AG04449 (cell line): ENCODE measurements around the gene BRSK2.

Experiments
- CTCF ChIA-PET: fragments of 350-600 bp; formaldehyde crosslinking; extraction: SDS; loops from one replicate; lab custom pipeline; 2021; ENCODE audit warnings: antibody characterized with exemption; lab: Yijun Ruan, JAX
- POLR2A ChIA-PET: fragments of 400-600, 350-600 bp; formaldehyde crosslinking; extraction: SDS; loops from one replicate; lab custom pipeline; 2020; ENCODE audit warnings: antibody characterized with exemption, inconsistent platforms; lab: Yijun Ruan, JAX
- DNase-seq: peaks from one replicate; pipeline ENCODE4 v3.0.0-alpha.2; 2010; ENCODE audit warnings: low read depth, low spot score
- H3K4me3 ChIP-seq: 2 replicates; pipeline ENCODE4 v1.5.1; 2011; ENCODE audit warnings: low read depth, mild to moderate bottlenecking, control low read depth, low read length
- TF ChIP-seq, protein P1 (sequence below): IDR thresholded peaks from one replicate; pipeline ENCODE4 v1.5.1; 2011; ENCODE audit warnings: mild to moderate bottlenecking, moderate library complexity, low read length, control low read depth, inconsistent platforms; ENCODE audit not compliant: insufficient read depth; ENCODE audit errors: missing control alignments

The BRSK2 gene

GRCh38 chr11:1382831-1383607, 6.7 kb upstream of the BRSK2 start:
- CTCF ChIA-PET = interaction anchor here (1.2 kb wide), 1 partner anchor 14 kb away, joined by 3 read pairs; no protein-coding TSS in a partner anchor
- DNase-seq = no peak
- POLR2A ChIA-PET = interaction anchor here (0.6 kb wide), 1 partner anchor 148 kb away, joined by 5 read pairs; no protein-coding TSS in a partner anchor

GRCh38 chr11:1384199-1384970, 5.3 kb upstream of the BRSK2 start:
- POLR2A ChIA-PET = no interaction called here
- TF ChIP-seq, protein P1, sequence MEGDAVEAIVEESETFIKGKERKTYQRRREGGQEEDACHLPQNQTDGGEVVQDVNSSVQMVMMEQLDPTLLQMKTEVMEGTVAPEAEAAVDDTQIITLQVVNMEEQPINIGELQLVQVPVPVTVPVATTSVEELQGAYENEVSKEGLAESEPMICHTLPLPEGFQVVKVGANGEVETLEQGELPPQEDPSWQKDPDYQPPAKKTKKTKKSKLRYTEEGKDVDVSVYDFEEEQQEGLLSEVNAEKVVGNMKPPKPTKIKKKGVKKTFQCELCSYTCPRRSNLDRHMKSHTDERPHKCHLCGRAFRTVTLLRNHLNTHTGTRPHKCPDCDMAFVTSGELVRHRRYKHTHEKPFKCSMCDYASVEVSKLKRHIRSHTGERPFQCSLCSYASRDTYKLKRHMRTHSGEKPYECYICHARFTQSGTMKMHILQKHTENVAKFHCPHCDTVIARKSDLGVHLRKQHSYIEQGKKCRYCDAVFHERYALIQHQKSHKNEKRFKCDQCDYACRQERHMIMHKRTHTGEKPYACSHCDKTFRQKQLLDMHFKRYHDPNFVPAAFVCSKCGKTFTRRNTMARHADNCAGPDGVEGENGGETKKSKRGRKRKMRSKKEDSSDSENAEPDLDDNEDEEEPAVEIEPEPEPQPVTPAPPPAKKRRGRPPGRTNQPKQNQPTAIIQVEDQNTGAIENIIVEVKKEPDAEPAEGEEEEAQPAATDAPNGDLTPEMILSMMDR = no peak
- CTCF ChIA-PET = no interaction called here
- DNase-seq = no peak
- no peak overlapping the region for H3K4me3 ChIP-seq

More at GRCh38 chr11:1382831-1383607, 6.7 kb upstream of the BRSK2 start:
- peak overlapping the region; percentile 63 for H3K4me3 ChIP-seq
- TF ChIP-seq, protein P1 = no peak

- CTCF ChIA-PET = no interaction called here
- no peak overlapping the region for H3K4me3 ChIP-seq
- POLR2A ChIA-PET = no interaction called here
- no peak for DNase-seq
- TF ChIP-seq, protein P1 = no peak
These were observed 2.2 kb upstream of the BRSK2 start for GRCh38 chr11:1387521-1387920.

DNA sequence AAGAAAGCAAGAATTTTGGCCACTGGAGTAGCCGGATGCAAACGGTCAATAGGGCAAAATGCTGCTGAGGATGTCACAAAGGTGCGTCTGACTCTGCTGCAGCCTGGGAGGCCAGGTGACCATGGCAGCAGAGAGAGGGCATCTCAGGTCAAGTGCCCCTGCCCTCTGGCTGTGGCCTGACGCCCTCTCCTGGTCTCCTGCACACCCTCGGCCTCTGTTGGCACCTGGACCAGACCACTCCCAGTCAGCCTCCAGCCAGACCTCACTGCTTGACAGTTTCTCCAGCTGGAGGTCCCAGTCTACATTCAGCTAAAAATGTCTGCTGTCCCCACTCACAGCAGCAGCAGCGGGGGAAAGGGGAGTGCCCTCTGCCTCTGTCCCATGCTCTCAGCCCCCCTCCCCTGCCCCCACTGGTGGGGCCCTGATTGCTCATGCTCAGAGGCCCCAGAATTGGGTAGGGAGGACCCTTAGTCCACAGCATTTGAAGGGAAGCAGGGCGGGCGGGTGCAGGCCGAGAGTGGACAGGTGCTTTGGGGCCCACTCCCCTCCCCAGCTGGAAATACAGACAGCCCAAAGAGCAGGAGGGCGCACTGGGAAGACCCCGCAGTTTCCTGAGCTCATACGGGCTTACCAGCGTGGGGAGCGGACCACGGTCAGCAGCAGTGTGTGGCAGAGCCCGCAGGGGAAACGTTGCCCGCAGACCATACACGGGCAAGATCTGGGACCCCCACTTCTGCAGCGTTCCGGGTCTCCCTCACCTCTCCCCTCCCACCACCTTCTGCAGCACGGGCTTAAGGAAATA, 1.6 kb upstream of the BRSK2 start:
- ChIA-PET POLR2A (no interaction called here), CTCF (no interaction called here)
- no peak for DNase-seq
- TF ChIP-seq, protein P1 = no peak
- peak overlapping the region; percentile 66 for H3K4me3 ChIP-seq

- TF ChIP-seq, protein P1 = no peak
- no peak for DNase-seq
- H3K4me3 ChIP-seq = peak overlapping the region; percentile 66
- POLR2A ChIA-PET = no interaction called here
- CTCF ChIA-PET = no interaction called here
These were observed 1.0 kb upstream of the BRSK2 start for GRCh38 chr11:1388763-1389102.
